GM18951 (cell line): ENCODE results near the gene NCAPG2.

Experiments used
- POLR2A ChIP-seq: IDR thresholded peaks from 4 replicates; pipeline ENCODE4 v1.6.1; 2011; ENCODE audit warnings: mild to moderate bottlenecking; ENCODE audit not compliant: insufficient read length, insufficient read depth; ENCODE audit errors: extremely low read depth
- in situ Hi-C: fragments of 300-500 bp; cut with MboI; formaldehyde crosslinking; loops from one replicate; pipeline ENCODE4 v1.12.0; 2022; ENCODE audit warnings: low sequenced_read_pairs, mixed read lengths, inconsistent platforms; ENCODE audit not compliant: unreplicated experiment

The NCAPG2 gene

DNA sequence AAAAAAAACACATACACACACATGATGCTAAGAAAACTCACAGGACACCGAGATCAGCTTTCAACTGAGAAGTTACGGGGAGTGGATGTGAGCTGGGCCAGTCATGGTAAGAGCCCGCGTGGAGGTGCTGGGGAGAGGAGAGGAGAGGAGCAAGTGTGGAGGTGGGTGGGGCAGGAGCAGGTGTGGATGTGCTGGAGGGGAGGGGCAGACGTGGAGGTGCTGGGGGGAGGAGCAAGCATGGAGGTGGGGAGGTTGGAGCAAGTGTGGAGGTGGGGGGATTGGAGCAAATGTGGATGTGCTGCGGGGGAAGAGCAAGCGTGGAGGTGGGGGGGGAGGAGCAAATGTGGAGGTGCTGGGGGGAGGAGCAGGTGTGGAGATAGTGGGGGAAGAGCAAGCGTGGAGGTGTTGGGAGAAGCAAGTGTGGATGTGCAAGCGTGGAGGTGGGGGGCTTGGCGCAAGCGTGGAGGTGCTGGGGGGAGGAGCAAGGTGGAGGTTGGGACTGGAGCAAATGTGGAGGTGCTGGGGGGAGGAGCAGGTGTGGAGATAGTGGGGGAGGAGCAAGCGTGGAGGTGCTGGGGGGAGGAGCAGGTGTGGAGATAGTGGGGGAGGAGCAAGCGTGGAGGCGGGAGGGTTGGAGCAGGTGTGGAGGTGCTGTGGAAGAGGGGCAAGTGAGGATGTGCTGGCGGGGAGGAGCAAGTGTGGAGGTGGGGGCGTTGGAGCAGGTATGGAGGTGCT is 24.5 kb upstream of the NCAPG2 start:
- TF ChIP-seq POLR2A = no peak
- in situ Hi-C loops = no loop called here

DNA sequence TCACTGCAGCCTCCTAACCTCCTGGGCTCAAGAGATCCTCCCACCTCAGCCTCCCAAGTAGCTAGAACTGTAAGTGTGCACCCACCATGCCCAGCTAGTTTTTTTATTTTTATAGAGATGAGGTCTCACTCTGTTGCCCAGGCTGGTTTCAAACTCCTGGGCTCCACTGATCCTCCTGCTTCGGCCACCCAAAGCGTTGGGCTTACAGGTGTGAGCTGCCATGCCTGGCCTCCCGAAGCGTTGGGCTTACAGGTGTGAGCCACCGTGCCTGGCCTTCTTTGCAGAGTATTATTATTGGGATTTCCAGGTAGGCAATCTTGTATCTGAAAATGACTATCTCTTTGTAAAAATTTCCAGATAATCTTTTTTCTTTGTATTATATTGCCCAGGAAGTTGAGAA is 23.1 kb upstream of the NCAPG2 start:
- TF ChIP-seq POLR2A = no peak
- in situ Hi-C loops = no loop called here

- TF ChIP-seq POLR2A = no peak
- in situ Hi-C loops = no loop called here
Measured at GRCh38 chr7:158726277-158726807, 21.7 kb upstream of the NCAPG2 start.

DNA sequence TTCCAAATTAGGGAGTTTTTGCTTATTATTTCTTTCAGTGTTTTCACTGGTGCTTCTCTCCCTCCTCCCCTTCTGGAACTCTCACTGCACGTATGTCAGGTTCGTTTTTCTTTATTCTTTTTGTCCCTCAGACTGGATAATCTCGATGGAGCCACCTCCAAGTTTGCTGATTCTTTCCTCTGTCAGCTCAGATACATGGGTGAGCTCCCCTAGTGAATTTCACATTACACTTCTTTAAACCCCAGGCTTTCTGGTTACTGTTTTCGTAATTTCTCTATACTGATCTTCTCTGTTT is 20.8 kb upstream of the NCAPG2 start:
- TF ChIP-seq POLR2A = no peak
- in situ Hi-C loops = no loop called here

- in situ Hi-C loops = no loop called here
- no peak for TF ChIP-seq POLR2A
Measured at GRCh38 chr7:158724658-158725505, 20.3 kb upstream of the NCAPG2 start.

GRCh38 chr7:158723714-158724385 is 19.2 kb upstream of the NCAPG2 start:
- no peak for TF ChIP-seq POLR2A
- in situ Hi-C loops = no loop called here

DNA sequence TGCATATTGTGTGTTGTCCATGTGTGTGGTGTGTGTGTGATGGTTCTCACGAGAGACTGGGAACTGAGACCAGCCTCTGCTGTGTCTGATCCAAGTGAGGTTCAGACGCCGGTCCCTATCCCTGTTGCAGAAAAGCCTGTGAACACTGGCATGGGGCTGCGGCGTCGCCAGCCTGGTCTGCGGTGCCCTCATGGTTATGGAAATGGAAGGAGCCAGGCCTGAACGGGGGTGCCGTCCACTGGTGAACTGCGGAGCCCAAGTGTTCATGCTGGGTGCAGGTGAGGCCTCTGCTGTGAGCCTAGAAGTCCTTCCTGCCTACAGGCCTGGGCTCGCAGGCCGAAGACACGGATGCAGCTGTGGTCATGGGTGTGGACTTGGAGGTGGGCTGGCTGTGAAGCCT is 18.7 kb upstream of the NCAPG2 start:
- in situ Hi-C loops = no loop called here
- TF ChIP-seq POLR2A = no peak

GRCh38 chr7:158722574-158723237 is 18.1 kb upstream of the NCAPG2 start:
- in situ Hi-C loops = no loop called here
- TF ChIP-seq POLR2A = no peak

DNA sequence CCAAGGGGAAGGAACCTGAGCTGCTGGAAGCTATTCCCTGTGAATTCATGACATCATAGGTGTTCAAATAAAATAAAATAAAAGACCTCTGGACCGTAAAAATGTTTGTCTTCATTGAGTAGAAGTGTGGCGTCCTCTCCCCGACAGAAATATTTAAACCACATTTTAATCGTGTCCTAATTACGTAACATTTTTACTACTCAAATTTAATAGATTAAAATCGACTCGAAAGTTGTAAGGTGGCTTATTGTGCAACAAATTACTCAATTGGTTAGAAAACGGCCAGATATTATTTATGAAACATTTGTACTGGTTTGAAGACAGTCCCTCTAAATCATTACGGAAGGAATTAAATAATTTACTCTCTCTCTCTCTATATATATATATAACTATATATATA is 15.5 kb upstream of the NCAPG2 start:
- in situ Hi-C loops = no loop called here

GRCh38 chr7:158716802-158717201 is 12.2 kb upstream of the NCAPG2 start:
- TF ChIP-seq POLR2A = no peak
- in situ Hi-C loops = no loop called here

More for the DNA sequence above, 15.5 kb upstream of the NCAPG2 start:
- TF ChIP-seq POLR2A = no peak

DNA sequence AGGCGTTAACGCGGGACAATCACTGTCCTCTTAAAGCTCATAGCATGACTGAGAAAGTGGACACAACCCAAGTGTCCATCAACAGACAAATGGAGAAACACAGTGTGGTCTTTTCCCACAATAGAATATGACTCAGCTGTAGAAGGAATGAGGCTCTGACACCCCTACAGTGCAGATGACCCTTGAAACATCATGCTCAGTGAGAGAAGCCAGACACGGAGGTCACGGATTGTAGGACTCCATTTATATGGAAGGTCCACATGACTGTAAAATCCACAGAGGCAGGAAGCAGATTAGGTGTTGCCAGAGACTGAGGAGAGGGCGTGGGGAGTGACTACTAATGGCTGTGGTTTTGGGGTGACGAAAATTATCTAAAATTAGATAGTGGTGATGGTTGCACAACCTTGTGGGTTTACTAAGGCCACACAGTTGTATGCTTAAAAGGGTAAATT is 6.1 kb upstream of the NCAPG2 start:
- in situ Hi-C loops = no loop called here
- TF ChIP-seq POLR2A = no peak

DNA sequence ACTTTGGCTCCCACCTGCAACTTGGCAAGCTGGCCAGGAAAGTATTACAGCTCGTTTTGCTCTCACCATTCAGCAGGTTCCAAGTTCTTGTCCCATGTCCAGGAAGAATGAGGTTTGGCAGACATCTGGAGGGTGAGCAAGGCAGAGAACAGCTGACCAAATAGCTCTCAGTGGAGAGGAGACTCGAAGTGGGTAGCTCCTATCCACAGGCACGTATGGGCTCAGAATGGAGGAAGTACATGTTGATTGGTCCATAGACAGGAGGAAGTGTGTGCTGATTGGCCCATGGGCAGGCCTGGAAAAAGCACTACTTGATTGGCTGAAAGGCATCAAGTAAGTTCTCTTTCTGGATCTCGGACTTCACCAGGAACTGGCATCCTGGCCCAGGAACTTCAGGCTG is 3.0 kb upstream of the NCAPG2 start:
- in situ Hi-C loops = no loop called here

More for the DNA sequence above, 3.0 kb upstream of the NCAPG2 start:
- TF ChIP-seq POLR2A = no peak
